Ammon's horn (tissue), 1 donor: Measurements from ENCODE around the gene JAG1.
A peak's percentile ranks its signal among the peaks of the same experiment; 100 is the strongest.
"Not testable (repeated sequence)": the region's sequence is repeated elsewhere in the genome, so short reads cannot be mapped to it uniquely, and the experiment has no call there.

ENCODE experiments used
- DNase-seq: peaks from one replicate; pipeline ENCODE4 v3.0.0-alpha.2; 2016; ENCODE audit warnings: low spot score

JAG1 gene

GRCh38 chr20:10610251-10610650 lies 63.5 kb downstream of the JAG1 start:
- DNase-seq, result no peak

DNA sequence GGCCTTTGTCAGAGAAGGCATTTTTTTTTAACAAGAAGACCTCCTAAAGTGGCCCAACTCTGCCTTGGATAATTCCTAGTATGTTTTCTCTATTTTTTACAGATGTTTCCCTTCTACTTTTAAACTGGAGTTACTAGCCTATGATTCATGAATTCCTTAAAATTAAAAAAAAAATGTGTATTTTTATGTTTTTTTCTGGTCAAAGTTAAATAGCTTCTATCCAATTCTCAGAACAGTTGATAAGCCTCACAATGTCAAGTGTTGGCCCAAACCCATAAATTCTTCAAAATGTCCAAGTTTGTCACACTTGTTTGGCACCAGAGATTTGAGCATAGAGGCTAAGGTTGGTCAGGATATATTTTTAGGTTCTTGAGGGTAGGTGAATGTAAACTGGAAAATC lies 64.0 kb downstream of the JAG1 start:
- no peak for DNase-seq

DNA sequence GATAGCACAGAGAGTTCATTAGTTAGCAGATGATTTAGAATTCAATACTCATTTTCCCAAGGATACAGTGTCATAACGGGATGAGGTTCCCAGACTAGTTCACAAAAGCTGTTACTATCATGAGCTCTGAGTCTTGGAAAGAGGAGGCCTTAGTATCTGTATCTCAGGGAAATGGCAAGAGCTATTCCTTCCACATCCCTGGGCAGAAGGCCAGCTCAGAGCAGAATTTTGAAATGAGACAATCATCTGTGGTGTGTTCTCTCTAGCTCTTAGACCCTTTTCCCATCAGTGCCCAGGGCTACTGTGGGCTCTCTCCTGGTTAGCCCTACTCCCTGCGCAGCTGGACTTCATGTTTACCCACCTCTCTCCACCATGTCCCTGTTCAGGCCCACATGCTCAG lies 64.5 kb downstream of the JAG1 start:
- no peak for DNase-seq

DNA sequence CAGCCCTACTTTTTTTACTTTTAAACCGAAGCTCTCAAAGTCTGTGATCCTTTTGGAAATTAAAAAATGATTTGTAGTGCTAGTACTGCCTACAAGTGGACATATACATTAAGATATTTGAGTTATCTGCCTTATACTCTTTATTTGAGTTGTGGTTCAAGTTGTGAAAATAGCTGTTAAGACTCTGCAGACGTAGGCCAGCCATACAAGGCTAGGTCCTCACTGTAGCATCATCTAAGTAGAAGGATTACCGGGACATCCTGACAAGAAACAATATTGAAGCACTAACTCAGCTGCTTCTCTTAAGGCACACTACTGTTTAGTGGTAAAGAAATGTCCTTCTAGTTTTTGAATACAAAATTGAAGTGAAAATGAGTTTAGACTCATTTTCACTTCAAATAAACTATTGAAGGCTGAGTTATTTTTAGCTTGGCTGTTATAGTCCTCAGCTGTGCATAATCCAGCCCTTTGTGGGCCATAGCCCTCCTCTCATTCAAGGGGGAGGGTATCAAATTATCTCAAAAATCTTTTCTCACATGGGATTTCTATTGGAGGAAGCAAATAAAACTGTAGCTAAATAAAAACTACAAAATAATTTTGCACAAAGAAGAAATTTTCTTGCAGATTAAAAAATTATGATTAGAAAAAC lies 68.1 kb downstream of the JAG1 start:
- DNase-seq, result no peak

GRCh38 chr20:10604865-10605440 lies 68.8 kb downstream of the JAG1 start:
- no peak for DNase-seq

DNA sequence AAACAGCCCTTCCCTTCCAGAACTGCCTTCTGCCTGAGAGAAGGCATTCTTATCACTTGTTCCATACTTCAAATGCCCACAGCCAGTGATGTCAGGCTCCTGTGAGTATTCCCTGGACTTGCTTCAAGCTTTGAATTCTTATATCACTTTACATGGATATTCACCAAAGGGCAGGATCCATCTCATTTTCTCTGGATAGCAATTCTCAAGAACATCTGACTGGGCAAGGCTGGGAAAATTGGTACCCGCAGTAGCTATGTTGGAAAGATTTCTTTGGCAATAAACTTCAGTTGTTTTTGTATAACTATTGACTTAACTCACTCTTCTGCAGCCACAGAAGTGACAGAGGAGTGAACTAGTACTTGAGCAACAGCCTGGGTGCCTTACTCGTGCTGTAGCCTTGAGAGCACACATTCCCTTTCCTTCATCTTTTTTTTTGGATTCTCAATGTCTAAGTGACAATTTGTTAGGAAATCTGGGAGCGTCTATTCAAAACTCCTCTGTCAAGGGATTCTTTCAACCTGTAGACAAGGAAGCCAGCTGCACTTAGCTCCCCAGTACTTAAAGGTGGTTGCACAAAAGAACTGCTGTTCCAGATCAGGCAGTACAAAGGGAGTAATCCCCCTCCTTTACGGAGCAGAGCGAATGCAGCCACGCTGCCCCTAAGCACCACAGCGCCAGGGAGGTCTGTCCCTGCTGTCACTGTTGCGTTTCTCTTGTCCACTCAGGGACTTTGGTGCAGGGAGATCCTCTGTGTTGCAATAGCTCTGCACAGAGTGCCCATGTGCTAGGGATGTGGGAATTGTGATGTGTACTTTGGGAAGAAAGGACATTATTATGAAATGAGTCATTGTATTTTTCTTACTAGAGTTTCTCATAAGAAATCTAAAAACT lies 69.6 kb downstream of the JAG1 start:
- DNase-seq, result peak; percentile 54

GRCh38 chr20:10603378-10603777 lies 70.4 kb downstream of the JAG1 start:
- DNase-seq, result no peak

- no peak for DNase-seq
Measured at GRCh38 chr20:10602221-10602871, 71.5 kb downstream of the JAG1 start.

DNA sequence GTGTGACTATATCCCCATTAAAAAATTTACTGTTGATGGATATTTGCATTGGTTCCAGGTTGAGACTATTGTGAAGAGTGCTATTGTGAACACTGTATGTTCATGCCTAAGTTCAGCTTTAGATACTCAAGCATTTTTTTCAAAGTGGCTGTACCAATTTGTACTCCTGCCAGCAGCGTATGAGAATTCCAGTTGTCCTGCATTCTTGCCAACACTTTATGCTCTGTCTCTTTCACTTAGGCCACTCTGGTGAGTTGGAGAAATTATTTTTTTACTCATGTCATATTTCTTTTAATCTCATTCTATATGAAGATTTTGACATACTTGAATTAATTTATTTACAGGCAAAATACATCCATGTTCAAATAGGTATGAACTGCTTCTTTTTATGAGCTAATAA lies 76.2 kb downstream of the JAG1 start:
- no peak for DNase-seq

DNA sequence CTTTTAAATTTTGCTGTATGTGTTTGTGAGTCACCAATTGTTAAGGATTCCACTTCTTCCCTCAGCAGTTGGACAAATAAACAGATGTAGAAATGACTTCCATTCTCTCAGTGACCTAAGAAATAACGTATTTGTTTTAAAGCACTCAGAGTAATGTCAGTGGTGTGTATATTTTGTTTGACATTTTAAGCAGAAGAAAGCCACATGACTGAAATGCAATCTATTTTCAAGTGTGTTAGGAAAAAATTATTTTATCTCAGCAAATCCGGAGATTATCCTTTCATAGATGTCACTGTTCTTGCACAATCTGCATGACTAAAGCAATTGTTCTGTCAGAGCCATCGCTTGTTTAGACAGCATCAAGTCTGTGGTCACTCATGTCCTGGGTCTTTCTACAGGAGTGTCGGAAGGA lies 77.1 kb downstream of the JAG1 start:
- DNase-seq, result no peak

DNA sequence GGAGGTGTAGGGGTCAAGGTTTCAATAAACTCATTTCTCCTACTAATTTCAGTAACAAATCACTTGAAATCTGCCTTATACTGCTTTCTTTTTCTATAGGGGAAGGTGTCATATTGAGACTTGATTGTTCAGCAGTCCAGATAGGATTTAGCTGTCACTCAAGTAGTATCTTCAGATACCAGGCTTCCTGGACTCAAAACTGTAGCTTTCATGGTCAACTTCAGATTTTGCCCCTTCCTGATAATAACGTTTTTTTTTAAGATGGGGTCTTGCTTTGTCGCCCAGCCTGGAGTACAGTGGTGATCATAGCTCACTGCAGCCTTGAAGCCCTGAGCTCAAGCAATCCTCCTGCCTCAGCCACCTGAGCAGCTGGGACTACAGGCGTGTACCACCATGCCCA lies 77.8 kb downstream of the JAG1 start:
- DNase-seq, result no peak

GRCh38 chr20:10595266-10595665 lies 78.5 kb downstream of the JAG1 start:
- DNase-seq, result no peak

DNA sequence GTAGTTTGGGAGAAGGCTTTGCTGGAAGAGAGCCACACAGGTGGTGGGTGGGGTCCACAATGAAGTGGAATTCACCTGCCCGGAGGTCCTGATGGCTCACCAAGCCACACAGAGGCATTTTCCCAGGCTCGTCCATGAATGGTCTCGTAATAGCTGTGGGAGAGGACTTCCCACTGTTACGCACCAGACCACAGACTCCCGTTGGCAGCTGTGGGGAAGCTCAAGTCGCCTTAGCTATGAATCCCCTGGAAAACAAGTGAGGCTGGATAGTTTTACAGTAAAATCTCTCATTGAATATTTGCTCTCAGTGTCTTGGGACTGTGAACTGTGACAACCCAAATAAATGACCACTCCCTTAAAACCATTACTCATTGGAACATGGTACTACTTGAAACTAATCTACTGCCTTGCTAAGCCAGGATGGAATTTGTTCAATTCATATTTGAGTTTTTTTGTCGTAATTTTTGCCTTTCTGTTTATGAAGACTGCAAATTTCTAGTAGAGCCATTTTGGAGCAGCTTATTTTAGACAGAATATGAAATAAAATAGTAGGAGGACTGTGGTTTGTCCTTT lies 79.4 kb downstream of the JAG1 start:
- DNase-seq, result no peak

DNA sequence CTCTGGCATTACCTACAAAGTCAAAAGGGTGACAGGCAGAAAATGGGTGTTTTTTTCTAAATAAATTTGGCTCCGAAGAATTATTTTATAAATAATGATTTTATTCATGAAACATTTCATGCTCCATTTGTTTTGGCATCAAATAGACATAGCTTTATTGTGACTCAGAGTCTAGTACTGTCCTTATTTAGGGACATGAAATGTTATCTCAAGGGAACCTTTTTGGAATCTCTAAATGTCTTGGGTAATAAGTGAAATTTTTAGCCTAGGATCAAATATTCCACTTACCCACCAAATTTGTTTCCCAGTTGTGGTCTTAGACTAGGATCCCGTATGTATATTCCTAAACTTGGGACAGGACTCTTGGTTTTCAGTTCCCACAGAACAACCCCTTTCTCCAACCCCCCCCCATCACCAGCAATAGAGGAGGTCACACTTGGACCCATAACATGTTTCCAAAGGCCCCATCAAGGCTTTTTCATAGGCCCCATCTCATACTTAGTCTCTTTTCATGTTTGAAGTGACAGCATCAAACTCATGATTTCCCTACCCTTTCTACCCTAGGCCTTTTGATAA lies 81.8 kb downstream of the JAG1 start:
- no peak for DNase-seq

DNA sequence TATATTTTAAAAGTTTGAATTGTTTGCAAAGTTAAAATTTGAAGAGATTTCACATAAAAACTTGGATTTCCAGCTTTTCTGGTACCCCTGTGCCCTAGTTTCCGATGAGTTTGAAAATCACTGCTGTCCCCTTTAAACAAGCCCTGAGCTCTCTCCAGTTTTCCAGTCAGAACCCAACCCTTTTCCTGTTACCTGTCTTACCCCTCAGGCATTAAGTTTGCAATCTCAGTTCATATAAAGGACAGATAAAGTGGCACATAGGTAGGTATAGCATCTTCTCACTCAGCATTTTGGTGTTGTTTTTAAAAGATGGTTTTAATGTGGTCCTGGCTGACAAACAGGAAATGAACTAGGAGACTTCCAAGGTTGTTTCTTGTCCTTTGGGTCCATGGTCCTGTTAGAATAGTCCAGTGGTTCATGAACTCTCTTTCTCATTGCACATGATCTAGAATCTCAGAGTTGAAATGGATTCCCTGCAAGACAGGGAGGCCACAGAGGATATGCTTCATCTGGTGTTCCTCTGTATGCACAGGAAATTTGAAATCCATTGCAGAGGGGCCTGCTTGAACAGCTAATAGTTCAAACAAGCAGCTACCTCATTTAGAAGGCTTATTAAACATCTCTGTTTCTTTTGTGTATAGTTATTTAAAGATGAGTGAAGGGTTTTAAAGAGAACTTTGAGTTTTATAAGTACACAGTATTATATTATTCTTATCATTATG lies 82.7 kb downstream of the JAG1 start:
- DNase-seq, result no peak

GRCh38 chr20:10590446-10590845 lies 83.4 kb downstream of the JAG1 start:
- not testable (repeated sequence) for DNase-seq
